ENCODE measurements around the gene VSIG4.

DNA sequence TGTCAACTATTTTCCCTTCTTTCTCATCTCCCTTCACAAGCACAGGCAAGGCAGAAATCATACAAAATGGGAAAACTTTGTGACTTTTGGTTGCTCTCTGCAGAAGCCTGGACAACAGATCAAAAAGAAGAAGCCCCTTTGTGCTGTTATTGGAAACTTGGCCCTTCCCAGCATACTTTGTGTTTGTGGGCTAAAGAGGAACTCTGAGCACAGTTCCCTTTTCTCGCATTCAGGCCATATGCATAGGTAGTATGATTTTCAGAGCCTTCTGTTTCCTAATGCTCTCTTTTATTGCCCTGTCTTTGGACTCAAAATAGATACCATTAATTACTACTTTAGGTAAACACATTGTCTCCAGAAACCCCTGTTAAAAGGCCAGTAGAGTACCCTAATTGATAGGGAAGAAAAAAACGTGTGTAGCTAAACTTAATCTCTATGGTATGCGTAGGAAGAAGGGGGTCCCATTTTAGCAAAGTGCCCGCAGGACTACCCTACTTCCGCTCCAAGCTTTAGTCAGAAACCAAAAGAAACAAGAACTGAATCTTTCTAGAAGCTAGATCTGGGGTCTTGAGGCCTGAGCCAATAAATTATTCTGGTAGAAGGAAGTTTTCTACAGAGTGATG lies 26.6 kb downstream of the VSIG4 start:
- TF ChIP-seq, protein P1, sequence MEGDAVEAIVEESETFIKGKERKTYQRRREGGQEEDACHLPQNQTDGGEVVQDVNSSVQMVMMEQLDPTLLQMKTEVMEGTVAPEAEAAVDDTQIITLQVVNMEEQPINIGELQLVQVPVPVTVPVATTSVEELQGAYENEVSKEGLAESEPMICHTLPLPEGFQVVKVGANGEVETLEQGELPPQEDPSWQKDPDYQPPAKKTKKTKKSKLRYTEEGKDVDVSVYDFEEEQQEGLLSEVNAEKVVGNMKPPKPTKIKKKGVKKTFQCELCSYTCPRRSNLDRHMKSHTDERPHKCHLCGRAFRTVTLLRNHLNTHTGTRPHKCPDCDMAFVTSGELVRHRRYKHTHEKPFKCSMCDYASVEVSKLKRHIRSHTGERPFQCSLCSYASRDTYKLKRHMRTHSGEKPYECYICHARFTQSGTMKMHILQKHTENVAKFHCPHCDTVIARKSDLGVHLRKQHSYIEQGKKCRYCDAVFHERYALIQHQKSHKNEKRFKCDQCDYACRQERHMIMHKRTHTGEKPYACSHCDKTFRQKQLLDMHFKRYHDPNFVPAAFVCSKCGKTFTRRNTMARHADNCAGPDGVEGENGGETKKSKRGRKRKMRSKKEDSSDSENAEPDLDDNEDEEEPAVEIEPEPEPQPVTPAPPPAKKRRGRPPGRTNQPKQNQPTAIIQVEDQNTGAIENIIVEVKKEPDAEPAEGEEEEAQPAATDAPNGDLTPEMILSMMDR (IDR thresholded peaks at IDR 0.05): no peak
- TF ChIP-seq POLR2A (IDR thresholded peaks at IDR 0.05) (no peak), POLR2AphosphoS5 (IDR thresholded peaks at IDR 0.05) (no peak)

All from sigmoid colon (tissue), 4 donors.